ENCODE data around the gene MYL6B. TPM values are rescaled to one million over a fixed set of nuclear protein-coding genes. Genes with fewer than 3 reads are reported as not detected.

The MYL6B gene
- total and polyA plus RNA-seq, 2 experiments from 2014 or later, result 96.9 to 164 TPM

GRCh38 chr12:56169229-56169759 is 16.9 kb downstream of the MYL6B start:
- Mint-ChIP-seq H3K4me3 (no peak overlapping the region), H3K27me3 (ENCODE audit: insufficient read depth, low read depth, poor library complexity) (peaks cover 7% of the 10 kb centered on the region), H3K9me3 (no peaks in the 10 kb centered on the region), H3K27ac (no peak overlapping the region; the same call in 1 of the 2 replicates), H3K4me1 (no peaks in the 10 kb centered on the region), H3K36me3 (ENCODE audit: low read depth) (peaks cover 93% of the 10 kb centered on the region)
- no peak overlapping the region for H2AFZ ChIP-seq
- ATAC-seq (no peak), DNase-seq (ENCODE audit: low spot score) (no peak)
- H3K36me3 ChIP-seq (ENCODE audit: insufficient read depth), result peaks cover 65% of the 10 kb centered on the region
- H3K27ac ChIP-seq (ENCODE audit: low read depth), result no peak overlapping the region
- H3K27me3 ChIP-seq (ENCODE audit: insufficient read depth), result no peaks in the 10 kb centered on the region
- 0 out of 2 replicates have a peak, but pooled peaks cover 8% of the 10 kb centered on the region for H4K20me1 ChIP-seq (replicated peaks; ENCODE audit: insufficient read depth)
- no peaks in the 10 kb centered on the region for H3K4me1 ChIP-seq (ENCODE audit: insufficient read depth)
- H3K4me3 ChIP-seq, result no peak overlapping the region
- H3F3A ChIP-seq (replicated peaks; ENCODE audit: low read depth), result peaks cover 28% of the 10 kb centered on the region
- no peak overlapping the region for H3K4me2 ChIP-seq
- no peaks in the 10 kb centered on the region for H3K9me2 ChIP-seq (ENCODE audit: insufficient read depth)
- no peaks in the 10 kb centered on the region for H3K79me2 ChIP-seq (replicated peaks; ENCODE audit: insufficient read depth)
- no peak for TF ChIP-seq ZNF331 (CRISPR knock-in tag; IDR thresholded peaks at IDR 0.05; ENCODE audit: low read depth)
- no peak for TF ChIP-seq EZH2phosphoT487 (IDR thresholded peaks at IDR 0.05; ENCODE audit: unreplicated experiment)
- TF ChIP-seq, protein P1, sequence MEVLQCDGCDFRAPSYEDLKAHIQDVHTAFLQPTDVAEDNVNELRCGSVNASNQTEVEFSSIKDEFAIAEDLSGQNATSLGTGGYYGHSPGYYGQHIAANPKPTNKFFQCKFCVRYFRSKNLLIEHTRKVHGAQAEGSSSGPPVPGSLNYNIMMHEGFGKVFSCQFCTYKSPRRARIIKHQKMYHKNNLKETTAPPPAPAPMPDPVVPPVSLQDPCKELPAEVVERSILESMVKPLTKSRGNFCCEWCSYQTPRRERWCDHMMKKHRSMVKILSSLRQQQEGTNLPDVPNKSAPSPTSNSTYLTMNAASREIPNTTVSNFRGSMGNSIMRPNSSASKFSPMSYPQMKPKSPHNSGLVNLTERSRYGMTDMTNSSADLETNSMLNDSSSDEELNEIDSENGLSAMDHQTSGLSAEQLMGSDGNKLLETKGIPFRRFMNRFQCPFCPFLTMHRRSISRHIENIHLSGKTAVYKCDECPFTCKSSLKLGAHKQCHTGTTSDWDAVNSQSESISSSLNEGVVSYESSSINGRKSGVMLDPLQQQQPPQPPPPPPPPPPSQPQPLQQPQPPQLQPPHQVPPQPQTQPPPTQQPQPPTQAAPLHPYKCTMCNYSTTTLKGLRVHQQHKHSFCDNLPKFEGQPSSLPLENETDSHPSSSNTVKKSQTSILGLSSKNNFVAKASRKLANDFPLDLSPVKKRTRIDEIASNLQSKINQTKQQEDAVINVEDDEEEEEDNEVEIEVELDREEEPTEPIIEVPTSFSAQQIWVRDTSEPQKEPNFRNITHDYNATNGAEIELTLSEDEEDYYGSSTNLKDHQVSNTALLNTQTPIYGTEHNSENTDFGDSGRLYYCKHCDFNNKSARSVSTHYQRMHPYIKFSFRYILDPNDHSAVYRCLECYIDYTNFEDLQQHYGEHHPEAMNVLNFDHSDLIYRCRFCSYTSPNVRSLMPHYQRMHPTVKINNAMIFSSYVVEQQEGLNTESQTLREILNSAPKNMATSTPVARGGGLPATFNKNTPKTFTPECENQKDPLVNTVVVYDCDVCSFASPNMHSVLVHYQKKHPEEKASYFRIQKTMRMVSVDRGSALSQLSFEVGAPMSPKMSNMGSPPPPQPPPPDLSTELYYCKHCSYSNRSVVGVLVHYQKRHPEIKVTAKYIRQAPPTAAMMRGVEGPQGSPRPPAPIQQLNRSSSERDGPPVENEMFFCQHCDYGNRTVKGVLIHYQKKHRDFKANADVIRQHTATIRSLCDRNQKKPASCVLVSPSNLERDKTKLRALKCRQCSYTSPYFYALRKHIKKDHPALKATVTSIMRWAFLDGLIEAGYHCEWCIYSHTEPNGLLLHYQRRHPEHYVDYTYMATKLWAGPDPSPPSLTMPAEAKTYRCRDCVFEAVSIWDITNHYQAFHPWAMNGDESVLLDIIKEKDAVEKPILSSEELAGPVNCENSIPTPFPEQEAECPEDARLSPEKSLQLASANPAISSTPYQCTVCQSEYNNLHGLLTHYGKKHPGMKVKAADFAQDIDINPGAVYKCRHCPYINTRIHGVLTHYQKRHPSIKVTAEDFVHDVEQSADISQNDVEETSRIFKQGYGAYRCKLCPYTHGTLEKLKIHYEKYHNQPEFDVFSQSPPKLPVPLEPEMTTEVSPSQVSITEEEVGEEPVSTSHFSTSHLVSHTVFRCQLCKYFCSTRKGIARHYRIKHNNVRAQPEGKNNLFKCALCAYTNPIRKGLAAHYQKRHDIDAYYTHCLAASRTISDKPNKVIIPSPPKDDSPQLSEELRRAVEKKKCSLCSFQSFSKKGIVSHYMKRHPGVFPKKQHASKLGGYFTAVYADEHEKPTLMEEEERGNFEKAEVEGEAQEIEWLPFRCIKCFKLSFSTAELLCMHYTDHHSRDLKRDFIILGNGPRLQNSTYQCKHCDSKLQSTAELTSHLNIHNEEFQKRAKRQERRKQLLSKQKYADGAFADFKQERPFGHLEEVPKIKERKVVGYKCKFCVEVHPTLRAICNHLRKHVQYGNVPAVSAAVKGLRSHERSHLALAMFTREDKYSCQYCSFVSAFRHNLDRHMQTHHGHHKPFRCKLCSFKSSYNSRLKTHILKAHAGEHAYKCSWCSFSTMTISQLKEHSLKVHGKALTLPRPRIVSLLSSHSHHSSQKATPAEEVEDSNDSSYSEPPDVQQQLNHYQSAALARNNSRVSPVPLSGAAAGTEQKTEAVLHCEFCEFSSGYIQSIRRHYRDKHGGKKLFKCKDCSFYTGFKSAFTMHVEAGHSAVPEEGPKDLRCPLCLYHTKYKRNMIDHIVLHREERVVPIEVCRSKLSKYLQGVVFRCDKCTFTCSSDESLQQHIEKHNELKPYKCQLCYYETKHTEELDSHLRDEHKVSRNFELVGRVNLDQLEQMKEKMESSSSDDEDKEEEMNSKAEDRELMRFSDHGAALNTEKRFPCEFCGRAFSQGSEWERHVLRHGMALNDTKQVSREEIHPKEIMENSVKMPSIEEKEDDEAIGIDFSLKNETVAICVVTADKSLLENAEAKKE (CRISPR knock-in tag; IDR thresholded peaks at IDR 0.05), result no peak
- no peak for TF ChIP-seq STAT1 (IDR thresholded peaks at IDR 0.05; ENCODE audit: unreplicated experiment)
- no peak for TF ChIP-seq EZH2 (IDR thresholded peaks at IDR 0.05; ENCODE audit: low read depth, unreplicated experiment)
- TF ChIP-seq ZNF114 (CRISPR knock-in tag; IDR thresholded peaks at IDR 0.05), result no peak
- no peak for TF ChIP-seq POLR2AphosphoS5 (IDR thresholded peaks at IDR 0.05; ENCODE audit: low read depth)
- TF ChIP-seq NANOG (IDR thresholded peaks at IDR 0.05; ENCODE audit: borderline replicate concordance), result no peak
- no peak for TF ChIP-seq JUNB (IDR thresholded peaks at IDR 0.05; ENCODE audit: unreplicated experiment)
- no peak for TF ChIP-seq ETS1 (IDR thresholded peaks at IDR 0.05)
- TF ChIP-seq, protein P2, sequence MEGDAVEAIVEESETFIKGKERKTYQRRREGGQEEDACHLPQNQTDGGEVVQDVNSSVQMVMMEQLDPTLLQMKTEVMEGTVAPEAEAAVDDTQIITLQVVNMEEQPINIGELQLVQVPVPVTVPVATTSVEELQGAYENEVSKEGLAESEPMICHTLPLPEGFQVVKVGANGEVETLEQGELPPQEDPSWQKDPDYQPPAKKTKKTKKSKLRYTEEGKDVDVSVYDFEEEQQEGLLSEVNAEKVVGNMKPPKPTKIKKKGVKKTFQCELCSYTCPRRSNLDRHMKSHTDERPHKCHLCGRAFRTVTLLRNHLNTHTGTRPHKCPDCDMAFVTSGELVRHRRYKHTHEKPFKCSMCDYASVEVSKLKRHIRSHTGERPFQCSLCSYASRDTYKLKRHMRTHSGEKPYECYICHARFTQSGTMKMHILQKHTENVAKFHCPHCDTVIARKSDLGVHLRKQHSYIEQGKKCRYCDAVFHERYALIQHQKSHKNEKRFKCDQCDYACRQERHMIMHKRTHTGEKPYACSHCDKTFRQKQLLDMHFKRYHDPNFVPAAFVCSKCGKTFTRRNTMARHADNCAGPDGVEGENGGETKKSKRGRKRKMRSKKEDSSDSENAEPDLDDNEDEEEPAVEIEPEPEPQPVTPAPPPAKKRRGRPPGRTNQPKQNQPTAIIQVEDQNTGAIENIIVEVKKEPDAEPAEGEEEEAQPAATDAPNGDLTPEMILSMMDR (conservative IDR thresholded peaks at IDR 0.05; ENCODE audit: low read depth in 2 of 2), result no peak
- no peak for TF ChIP-seq REST (IDR thresholded peaks at IDR 0.05; ENCODE audit: unreplicated experiment)
- no peak for TF ChIP-seq CREB1 (CRISPR knock-in tag; IDR thresholded peaks at IDR 0.05; ENCODE audit: low read depth)

Data from GM23338 (cell line).